GM21360 (cell line): ENCODE data around the gene KCTD18.

ENCODE experiments used
- ATAC-seq: cut with Tn5 transposase; IDR thresholded peaks from one replicate; pipeline ENCODE4 v1.9.1; 2021; ENCODE audit warnings: mild to moderate bottlenecking, moderate library complexity; ENCODE audit not compliant: unreplicated experiment

Gene KCTD18

DNA sequence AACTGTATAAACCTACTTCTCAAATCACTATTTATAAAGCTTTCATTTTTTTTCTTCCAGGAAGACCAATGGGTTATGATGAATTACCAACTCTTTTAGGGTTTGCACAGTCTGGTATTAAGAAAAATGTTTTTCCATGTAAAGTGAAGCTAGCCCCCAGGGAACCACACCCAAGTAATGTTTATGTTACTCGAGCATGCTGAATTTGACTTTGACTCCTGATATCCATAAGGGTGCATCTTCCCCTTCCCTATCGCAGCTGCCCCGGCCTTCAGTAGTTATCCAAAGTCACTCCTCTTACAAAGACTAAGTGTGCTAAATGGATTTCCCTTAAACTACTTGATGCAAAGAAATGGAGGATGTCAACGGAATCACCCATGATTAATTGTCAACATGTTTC lies 21.7 kb downstream of the KCTD18 start:
- ATAC-seq: no peak

DNA sequence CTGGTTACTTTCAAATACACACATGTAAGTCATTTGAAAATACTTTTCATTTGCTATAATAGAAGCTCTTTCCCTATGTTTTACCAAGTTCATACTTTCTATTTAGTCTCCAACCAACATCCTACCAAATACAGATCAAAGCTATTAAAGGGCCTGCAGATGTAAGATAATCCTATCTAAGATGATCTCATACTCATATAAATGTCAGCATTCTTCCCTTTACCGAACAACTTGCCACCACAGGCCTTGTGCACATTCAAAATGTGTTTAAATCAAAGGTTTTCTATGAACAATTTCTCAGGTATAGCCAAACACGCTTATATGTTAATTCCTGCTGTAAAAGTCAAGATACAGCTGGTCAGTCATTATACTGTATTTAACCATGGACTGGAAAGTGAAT lies 23.3 kb downstream of the KCTD18 start:
- ATAC-seq: no peak

DNA sequence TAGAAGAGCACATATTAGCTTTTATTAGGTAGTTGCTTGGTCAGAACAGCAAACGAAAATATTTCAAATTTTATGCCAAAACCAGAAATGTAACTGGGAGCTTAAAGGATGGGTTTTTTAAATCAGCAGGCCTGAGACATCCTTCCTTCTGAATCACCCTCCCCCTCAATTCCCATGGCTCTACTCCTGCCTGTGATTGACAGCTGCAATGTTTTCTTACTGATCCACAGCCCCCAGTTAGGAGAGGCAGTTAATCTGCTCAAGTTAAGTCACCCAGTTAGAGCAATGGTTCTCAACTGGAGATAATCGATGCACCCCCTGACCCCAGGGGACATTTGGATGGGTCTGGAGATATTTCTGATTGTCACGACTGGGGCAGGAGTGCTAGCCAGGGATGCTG lies 24.9 kb downstream of the KCTD18 start:
- no peak for ATAC-seq

DNA sequence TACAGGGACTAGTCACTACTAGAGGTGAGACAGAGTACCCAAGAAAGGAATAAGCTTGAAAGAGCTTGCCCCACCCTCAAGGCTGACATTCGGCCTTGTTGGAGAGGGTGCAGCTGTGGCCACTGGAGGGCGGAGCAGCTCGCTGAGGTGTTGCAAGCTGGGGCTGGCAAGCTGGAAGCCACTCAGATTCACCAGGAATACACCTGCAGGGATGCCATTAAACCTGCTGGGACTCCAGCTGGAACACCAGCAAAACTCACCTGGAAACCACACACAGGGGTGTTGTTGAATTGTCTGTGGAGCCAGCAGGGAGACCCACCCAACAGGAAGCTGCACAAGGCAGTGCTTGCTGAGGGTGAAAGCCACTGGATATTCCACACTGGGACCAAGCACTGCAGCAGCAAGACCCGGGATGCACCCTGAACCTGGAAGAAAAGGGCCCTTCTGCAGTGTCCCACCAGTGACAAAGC lies 26.1 kb downstream of the KCTD18 start:
- peak; percentile 59 for ATAC-seq

DNA sequence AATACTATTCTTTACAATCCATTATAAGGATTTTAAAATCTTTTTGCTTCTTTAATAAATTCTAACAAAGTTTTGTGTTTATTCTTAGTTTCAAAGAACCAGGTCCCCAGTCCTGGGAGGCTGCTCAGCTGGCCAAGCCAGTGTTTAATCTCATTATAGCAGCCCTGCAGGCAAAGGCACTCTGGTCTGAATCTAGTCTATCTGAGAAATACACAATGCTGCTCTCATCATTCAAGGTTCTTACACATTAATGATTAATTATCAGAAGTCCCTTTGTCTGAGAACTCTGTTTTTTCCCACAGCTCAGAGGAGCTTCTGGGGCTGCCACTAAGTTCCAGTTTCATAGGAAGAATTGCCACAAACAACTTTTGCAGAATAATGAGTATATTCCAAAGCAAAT lies 27.7 kb downstream of the KCTD18 start:
- ATAC-seq: no peak

DNA sequence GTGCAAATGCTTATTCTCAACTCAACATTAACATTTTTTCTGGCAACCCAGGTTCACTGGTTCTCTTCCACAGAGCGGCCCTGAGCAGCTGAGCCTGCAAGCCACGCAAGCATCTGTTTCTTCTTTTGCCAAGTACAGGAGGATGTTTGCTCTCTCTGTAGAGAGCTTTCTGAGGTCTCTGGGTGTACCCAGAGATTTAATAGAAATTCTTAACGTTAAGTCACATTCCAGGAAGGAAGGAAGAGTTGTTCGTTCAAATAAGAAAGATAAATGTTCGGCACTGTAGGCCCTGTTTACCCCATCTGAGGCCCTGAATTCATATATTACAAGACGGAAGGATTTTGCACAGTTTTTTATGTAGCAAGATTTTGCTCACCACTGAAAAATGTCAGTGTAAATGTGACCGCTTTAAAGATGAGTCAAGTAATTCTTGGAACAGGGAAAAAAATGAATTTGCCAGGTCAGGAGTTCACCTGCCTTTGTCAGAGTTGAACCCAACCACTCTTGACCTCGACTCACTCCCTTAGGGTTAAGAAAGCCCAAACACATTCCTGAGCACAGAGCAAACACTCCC lies 30.1 kb downstream of the KCTD18 start:
- no peak for ATAC-seq

DNA sequence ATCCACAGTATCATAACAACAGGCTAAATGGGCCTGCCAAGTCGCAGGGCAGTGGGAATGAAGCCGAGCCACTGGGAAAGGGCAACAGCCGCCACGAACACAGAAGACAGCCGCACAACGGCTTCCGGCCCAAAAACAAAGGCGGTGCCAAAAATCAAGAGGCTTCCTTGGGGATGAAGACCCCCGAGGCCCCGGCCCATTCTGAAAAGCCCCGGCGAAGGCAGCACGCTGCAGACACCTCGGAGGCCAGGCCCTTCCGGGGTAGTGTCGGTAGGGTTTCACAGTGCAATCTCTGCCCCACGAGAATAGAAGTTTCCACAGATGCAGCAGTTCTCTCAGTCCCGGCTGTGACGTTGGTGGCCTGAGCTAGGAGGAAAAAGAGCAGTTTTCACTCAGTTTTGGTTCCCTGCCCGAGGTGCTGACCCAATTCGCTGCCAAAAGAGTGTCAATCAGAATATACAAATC lies 32.2 kb downstream of the KCTD18 start:
- ATAC-seq: no peak

DNA sequence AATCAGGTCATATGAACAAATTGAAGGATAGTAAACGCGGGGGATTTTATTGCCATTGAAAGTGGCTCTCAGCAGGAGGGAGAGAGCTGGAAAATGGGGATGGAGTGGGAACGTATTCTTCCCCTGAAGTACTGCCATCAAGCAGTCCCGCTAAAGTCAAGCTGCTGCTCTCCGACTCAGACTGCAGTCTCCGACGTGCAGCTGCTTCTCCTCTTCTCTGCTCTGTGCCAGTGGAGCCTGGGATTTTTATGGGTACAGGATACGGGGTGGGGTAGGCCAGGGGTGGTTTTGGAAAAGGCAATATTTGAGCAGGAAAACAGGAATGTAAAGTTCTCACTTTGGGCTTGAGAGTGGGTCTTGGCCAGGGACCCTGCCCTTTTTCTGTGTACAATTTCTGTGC lies 33.0 kb downstream of the KCTD18 start:
- ATAC-seq: no peak

DNA sequence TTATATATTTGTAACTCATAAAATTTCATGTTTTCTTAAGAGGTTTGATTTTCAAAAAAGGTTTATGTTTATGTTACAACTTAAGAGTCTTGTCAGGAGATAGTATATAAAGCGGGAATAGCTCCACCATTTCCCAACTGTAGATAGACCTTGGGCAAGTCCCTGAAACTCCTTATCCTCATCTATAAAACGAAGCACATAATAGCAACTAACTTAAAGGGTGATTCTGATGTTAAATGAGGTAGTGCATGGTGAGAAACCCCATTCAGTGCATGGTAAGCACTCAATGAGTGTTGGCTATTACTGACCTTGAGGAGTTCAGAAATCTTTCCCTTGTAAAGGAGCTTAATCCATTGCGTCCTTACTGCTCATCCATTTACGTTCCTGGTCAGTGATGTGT lies 34.1 kb downstream of the KCTD18 start:
- ATAC-seq: no peak

DNA sequence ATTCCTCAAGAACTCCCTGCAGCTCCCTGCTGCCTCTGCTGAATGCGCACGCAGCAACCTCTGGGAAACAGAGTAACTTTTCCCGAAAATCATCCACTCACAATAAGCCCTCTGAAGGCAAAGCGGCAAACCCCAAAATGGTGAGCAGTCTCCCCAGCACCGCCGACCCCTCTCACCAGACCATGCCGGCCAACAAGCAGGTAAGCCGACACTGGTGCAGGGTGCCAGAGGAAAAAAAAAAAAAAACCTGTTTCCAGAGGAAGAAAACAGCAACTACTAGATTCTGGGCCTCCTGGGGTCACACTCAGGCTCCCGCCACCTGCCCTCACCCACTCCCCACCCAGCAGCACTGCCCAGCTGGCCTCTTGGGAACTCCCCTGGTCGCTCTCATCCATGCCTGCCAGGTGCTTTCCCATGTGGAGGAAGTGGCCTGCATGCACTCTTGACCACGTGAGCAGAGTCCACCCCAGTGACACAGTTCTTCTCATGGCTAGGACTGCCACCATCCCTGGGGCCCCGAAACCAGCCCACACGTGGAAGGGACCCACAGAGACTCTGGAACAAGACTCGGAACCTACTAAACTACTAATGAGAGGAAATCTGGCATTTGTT lies 36.9 kb downstream of the KCTD18 start:
- ATAC-seq: no peak

DNA sequence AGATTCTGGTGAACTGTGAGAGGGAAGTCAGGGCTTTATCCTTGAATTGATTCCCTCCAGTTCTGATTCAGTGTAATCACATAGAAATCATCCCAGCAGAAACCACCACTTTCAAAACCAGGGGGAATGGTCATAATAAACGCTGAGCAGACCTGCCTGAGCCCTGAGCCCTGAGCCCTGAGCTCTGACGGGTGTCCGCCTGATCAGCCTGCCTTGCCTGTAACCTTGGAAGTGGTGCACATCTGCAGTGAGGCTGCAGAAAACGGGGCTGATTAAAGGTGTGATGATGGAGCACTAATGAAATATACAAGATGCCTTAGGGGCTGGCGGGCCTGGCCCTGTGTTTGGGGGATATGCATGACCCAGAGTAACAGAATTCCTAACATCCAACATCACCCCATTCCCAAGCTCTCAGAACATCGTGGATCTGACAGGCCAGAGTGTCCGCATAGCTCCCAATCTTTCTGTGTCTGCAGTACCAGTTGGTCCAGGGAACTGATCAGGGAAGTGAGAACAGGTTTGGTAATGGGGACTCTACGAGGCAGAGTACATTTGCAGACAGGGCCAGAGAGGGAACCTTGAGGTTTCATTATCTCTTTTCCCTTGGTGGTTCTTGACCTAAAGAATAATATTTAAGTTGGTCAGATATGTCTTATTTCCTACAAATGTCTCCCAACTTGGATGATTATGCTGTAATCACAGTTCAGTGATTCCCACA lies 37.8 kb downstream of the KCTD18 start:
- peak; percentile 15 for ATAC-seq

DNA sequence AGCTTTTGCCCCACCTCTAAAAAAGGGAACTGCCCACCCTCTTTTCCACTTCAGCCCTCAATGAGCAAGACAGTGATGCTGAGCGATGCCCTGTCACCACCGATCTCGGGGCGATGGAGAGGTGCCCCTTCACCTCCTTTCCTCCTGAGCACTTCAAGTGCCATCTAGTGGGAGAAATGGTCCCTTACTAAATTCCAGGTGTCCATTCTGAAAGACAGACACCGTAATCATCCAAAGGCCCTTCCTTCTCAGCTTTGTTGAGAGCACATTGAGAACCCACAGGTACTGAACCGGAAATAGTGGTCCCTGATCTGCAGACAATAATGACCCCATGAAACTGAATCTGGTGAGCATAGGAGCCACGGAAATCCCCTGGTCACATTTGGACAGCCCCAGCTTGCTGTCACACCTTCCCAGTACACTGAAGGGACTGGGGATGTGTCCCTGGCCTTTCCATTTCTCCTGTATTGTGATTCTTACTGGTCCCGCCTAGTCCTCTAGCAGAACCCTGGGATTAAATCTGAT lies 38.5 kb downstream of the KCTD18 start:
- peak; percentile 75 for ATAC-seq

DNA sequence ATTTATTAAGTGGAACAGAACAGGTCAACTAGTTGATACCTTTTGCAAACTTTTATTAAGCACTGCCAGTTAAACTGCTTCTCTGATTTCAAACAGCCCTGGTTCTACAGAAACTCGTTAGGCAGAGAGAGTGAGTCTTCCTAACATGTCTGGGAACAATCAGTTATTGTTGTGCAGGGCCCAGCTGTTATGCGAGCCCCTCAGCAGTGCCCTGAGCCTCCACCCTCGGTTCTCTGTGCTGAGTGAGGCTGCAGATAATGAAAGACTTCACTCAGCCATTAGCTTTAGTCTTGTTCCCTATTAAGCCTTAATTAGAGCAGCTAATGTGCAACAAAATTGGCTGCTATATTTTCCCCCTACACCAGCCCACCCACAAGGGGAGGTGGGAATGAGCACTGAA lies 39.6 kb downstream of the KCTD18 start:
- no peak for ATAC-seq

DNA sequence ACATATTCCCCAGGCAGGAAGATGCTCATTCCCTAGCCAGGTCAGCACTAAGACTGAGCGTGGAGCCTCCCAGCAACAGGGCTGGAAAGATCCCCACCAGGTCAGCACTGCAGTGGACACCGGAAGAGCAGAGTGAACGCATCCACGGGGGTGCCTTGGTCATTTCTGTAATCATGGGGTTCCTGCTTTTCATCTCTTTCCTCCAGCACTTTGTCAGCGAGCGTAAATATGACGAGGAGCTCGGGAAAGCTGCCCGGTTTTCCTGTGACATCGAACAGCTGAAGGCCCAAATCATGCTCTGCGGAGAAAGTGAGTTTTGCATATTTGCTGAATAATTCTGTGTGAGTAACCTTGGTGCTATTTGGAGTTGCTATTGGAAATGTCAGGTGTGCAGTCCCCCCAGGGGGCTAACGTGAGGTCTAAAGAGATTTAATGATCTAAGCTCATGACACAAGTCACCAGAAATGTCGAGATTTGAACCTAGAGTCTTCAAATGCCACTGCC lies 40.1 kb downstream of the KCTD18 start:
- no peak for ATAC-seq

DNA sequence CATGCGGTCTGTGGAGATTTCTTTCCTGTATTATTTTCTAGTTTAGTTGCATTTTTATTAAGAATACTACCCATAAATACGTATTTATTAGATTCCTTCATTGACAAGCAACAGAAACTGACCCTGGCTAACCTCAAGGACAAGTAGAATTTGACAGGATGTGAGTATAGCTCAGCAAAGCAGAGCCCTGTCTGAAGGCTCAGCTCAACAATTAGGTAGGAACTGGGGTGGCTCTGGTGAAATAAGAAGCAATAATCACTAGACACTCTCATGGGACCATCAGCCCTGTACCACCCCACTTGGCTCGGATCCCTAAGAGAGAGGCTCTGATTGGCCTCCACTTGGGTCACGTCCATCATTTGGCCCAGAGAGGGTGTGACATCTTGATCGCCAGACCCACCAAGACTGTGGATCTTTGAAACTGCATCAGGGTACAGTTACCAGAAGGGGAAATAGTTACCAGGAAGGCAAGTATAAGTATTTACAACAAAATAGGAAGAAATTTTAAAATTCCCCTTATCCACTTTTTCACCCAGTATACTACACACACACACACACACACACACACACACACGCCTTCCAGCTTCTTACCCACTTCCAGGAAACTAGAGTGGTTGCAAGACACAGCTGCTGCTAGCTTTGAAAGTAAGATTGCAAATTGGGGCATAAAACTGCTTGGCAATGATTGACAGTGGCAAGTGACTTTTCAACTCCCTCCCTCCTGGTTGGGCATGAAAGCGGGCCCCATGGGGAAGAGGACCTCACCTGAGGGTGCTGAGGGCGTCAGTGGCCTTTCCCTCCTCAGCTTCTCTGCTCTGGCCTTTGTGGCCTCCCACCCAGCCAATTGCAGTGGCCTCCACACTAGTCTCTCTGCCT lies 41.8 kb downstream of the KCTD18 start:
- no peak for ATAC-seq

DNA sequence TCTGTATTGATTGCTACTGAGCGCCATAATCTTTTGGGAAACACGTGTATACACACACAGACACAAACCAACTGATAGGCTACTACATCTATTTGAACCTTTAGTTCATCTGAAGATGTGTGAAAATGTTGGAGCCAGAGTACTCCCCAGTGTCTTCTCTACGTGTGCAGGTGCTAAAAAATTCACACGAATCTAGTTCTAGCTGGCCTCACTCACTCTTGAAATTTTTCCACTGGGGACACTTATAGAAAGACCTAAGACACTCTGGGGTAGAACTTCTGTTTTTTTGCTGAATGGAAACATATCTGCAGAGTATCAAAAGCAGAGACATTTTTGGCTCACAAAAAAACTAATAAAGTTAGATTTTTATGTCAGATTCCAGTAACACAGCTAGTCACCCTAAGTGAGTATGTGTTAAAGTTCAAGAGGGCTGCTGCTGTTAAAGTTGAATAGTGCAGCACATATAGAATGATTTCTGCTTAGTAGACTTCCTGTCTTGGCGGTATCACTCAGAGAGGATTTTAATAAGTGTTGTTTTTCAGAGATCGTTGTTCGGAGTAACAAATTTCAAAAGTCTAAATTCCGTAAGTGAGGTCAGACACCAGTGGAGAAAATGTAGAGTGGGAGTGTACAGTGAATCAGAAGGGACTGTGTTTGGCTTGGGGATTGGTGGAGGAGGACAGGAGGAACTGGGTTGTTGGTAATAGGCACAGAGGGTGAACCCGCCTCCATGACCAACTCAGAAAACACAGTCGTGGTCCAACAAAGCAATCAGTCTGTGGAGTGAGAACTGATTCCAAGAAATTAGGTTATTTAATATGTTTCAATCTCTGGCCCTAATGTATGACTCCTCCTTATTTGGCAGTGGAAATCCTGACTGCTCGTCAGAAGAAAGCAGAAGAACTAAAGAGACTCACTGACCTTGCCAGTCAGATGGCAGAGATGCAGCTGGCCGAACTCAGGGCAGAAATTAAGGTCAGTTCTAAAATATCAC lies 43.1 kb downstream of the KCTD18 start:
- ATAC-seq: no peak

DNA sequence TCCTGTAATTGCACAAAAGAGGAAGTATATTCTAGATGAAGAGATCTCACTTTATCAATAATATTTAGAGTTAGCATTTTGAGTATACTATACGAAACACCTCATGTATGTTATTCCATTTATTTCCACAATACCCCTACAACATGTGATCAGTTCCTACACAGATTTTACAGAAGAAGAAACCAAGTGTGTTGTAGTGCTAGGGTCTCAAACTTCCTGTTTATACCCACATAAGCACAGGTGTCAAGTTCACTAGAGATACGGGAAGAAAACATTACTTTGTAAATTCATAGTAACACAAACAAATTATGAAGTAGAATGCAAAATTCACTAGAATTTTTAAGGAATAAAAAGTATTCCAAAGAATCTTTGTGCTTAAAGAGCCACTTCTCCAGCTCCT lies 46.4 kb downstream of the KCTD18 start:
- no peak for ATAC-seq

DNA sequence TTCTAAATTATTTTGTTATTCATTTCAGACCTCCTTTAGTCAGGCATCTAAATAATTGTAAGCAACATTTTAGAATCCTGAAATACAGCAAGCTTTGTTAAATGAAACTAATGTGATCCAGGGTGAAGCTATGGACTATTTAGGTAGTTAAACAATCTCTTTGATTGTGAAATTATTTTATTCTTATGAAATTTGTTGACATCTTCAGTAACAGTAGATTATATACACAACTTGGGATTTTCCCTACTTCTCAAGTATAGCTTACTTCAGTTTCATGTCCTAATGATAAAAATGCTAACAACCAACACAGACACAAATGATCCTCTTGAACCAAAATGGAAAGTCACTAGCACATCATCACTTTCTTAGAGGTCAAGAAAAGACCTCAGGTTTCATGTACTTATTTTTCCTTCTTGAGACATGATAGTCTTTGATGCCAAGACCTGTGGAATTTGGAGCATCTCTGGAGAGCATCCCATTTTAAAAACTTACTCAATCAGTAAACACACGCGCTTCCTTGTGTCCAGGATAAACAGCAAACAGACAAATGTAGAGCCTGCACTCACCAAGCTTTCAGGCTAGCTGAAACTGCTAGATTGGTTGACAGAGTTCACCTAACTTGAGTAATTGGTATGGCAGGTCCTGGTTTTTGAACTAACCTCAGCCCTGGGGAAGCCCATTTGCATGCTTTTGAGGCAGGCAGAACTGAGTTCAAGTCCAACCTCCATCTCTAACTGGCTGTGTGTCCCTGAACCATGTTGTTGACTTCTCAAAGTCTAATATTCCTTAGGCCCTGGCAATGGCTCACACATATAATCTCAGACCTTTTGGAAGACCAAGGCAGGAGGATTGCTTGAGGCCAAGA lies 47.8 kb downstream of the KCTD18 start:
- ATAC-seq: no peak

DNA sequence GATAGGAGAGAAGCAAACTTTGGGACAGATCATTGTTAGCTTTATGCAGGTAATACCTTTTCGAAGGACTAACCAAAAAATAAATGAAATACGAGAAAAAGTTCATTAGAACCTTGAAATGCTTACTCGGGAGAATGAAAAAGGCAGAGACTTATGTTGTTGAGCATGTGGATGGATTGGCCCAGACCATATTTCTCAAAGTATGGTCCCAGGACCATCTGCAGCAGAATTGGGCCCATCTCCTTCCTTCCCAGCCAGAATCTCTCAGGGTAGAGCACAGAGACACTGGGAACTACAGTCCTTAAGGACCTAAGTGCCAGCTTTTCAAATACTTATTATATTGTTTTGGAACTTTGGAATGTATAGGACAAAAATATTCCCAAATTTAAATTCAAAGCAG lies 50.8 kb downstream of the KCTD18 start:
- no peak for ATAC-seq
